Nephron (organoid): ENCODE data around the gene MEIOSIN.

Experiments
- H3K27ac Mint-ChIP-seq, 3 experiments: 2 replicates each; pipeline ENCODE4 v1.8.0; 2020; ENCODE audit warnings: mixed read lengths in 3 of 3, mild to moderate bottlenecking in 2 of 3, moderate library complexity in 1 of 3
- H3K27me3 Mint-ChIP-seq: 2 replicates; pipeline ENCODE4 v1.8.0; 2021; ENCODE audit warnings: low read depth, mild to moderate bottlenecking, moderate library complexity, mixed read lengths
- H3K36me3 Mint-ChIP-seq: 2 replicates; pipeline ENCODE4 v1.8.0; 2020; ENCODE audit warnings: low read depth, mixed read lengths
- H3K4me1 Mint-ChIP-seq: 2 replicates; pipeline ENCODE4 v1.8.0; 2020; ENCODE audit warnings: mixed read lengths
- H3K4me3 Mint-ChIP-seq, 3 experiments: 2 replicates each; pipeline ENCODE4 v1.8.0; 2020; ENCODE audit warnings: mild to moderate bottlenecking in 3 of 3, mixed read lengths in 3 of 3, moderate library complexity in 2 of 3
- H3K9me3 Mint-ChIP-seq: 2 replicates; pipeline ENCODE4 v1.8.0; 2020; ENCODE audit warnings: mixed read lengths
- TF ChIP-seq, protein P1 (sequence below), 3 experiments: fragments of 200-600 bp; sonication (generic); IDR thresholded peaks; one replicate each; pipeline ENCODE4 v1.5.0; 2021; ENCODE audit warnings: antibody characterized with exemption in 3 of 3; ENCODE audit not compliant: unreplicated experiment in 3 of 3

MEIOSIN gene

DNA sequence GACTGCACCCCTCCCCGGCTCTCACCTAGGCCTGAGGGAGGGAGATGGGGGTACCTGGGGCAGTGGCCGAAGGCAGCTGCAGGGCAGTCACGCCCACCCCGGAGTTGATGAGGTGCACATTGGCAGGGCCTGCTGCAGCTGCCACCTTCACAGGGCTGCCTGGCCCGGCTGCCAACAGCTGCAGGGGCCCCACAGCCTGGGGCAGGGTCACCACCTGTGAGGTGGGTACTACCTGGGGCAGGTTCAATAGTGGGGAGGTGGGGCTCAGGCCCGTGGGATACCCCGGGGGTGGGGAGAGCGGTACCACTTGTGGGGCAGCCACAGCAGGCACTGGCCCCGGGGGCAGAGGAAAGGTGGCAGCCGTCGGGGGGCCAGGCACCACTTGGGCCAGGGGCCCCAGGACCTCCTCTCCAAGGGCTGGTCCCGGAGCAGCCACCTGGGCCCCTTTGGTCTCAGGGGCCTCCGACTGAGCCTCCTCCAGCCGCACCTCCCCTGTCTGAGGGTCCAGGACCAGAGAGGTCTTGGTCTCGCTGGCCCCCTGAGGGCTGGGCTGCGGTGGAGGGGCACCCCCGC is 33.1 kb downstream of the MEIOSIN start:
- Mint-ChIP-seq H3K36me3 (no peaks in the 10 kb centered on the region), H3K9me3 (no peaks in the 10 kb centered on the region), H3K27ac (no peak overlapping the region), H3K4me3 (peak overlapping the region; percentile 43 to 98 (median 89)), H3K4me1 (peaks cover 10% of the 10 kb centered on the region), H3K27me3 (peaks cover 4% of the 10 kb centered on the region)
- TF ChIP-seq, protein P1, sequence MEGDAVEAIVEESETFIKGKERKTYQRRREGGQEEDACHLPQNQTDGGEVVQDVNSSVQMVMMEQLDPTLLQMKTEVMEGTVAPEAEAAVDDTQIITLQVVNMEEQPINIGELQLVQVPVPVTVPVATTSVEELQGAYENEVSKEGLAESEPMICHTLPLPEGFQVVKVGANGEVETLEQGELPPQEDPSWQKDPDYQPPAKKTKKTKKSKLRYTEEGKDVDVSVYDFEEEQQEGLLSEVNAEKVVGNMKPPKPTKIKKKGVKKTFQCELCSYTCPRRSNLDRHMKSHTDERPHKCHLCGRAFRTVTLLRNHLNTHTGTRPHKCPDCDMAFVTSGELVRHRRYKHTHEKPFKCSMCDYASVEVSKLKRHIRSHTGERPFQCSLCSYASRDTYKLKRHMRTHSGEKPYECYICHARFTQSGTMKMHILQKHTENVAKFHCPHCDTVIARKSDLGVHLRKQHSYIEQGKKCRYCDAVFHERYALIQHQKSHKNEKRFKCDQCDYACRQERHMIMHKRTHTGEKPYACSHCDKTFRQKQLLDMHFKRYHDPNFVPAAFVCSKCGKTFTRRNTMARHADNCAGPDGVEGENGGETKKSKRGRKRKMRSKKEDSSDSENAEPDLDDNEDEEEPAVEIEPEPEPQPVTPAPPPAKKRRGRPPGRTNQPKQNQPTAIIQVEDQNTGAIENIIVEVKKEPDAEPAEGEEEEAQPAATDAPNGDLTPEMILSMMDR (IDR thresholded peaks at IDR 0.05; ENCODE audit: unreplicated experiment in 3 of 3), result no peak

DNA sequence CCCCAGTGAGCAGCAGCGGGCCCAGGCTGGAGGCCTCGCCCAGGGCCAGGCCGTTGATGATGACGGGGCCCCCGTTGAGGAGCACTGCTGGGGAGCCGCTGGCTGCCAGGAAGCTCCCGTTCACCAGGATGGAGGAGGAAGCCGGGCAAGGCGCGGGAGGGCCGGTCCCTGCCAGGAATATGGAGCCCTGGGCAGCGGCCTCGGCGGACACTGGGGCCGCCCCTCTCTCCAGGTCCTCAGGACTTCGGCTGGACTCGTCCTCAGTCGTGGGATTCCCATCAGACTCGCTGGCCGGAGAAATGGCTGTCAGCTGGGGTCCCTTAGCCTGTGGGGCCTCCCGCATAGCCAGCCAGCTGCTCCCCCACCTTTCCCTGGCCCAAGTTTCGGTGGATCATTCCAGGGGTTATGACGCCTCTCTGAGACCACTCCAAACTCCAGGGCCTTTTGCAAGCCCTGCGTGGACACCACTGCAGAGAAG is 33.7 kb downstream of the MEIOSIN start:
- TF ChIP-seq, protein P1 (IDR thresholded peaks at IDR 0.05; ENCODE audit: unreplicated experiment in 3 of 3), result no peak
- H3K9me3 Mint-ChIP-seq, result no peaks in the 10 kb centered on the region
- peak overlapping the region; percentile 89 to 98 (median 96) for H3K4me3 Mint-ChIP-seq
- peak overlapping the region; percentile 96 to 98 (median 97) for H3K27ac Mint-ChIP-seq
- H3K27me3 Mint-ChIP-seq, result peaks cover 4% of the 10 kb centered on the region
- peaks cover 10% of the 10 kb centered on the region for H3K4me1 Mint-ChIP-seq
- no peaks in the 10 kb centered on the region for H3K36me3 Mint-ChIP-seq

DNA sequence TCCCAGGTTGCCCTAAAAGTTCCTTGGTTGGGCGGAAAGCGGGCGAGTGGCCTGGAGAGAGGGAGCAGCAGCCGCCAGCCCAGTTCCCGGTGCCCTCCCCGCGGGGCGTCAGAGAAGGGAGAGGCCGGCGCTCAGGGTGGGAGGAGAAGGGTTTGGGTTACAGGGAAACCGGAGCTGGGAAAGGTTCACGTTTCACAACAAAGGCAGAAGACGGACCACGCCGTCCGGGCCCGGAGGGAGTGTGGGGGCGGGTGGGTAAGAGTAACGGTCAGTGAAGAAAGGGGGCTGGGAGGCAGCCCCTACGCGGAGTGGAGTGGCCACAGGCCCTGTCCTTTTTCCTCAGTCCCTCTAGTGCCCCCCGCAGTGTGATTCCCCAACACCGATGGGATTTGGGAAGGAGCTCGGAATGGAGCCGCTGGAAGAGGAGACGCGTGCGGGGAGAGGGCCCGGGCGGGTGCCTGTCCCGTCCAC is 34.2 kb downstream of the MEIOSIN start:
- H3K4me3 Mint-ChIP-seq, result peak overlapping the region; percentile 89 to 98 (median 96)

DNA sequence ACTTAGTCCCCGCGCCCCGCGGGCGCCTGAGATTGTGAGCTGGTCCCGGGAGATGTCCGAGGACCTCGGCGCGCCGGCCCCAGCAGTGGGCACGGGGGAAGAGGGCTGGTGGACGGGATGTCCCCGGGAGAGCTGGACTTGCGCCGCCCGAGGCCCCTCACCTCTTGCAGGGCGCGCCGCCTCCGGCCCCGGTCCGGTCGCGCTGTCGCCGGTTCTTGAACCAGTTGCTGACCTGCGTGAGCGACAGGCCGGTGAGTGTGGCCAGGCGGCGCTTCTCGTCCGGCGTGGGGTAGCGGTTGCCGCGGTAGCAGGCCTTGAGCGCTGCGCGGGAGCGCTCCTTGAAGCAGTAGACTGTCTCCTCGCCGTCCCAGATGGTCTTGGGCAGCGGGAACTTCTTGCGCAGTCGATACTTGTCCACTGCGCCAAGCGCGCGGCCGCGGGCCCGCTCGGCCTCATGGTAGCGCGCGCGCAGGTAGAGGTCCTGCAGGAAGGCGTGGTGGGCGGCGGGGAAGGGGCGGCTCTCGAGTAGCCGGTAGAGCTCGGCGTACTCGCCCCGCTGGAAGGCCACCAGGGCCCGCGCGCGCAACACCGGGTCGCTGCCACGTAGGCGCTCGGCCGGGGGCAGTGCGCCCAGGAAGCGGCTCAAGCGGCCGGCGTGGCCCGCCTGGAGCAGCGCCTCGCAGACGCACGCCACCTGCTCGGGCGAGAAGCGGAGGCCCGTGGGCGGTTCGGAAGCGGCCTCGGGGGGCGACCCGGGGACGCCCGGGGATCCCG is 34.8 kb downstream of the MEIOSIN start:
- Mint-ChIP-seq H3K4me1 (peaks cover 18% of the 10 kb centered on the region), H3K9me3 (no peaks in the 10 kb centered on the region), H3K36me3 (peaks cover 7% of the 10 kb centered on the region), H3K27ac (peak overlapping the region; percentile 91 to 99 (median 96)), H3K4me3 (peak overlapping the region; percentile 89 to 98 (median 96)), H3K27me3 (no peaks in the 10 kb centered on the region)
- TF ChIP-seq, protein P1 (IDR thresholded peaks at IDR 0.05; ENCODE audit: unreplicated experiment in 3 of 3), result no peak

More for the DNA sequence above, 34.2 kb downstream of the MEIOSIN start:
- H3K27me3 Mint-ChIP-seq, result no peaks in the 10 kb centered on the region
- H3K36me3 Mint-ChIP-seq, result peaks cover 5% of the 10 kb centered on the region
- H3K27ac Mint-ChIP-seq, result peak overlapping the region; percentile 96 to 98 (median 97)
- H3K9me3 Mint-ChIP-seq, result no peaks in the 10 kb centered on the region
- H3K4me1 Mint-ChIP-seq, result peaks cover 15% of the 10 kb centered on the region
- TF ChIP-seq, protein P1 (IDR thresholded peaks at IDR 0.05; ENCODE audit: unreplicated experiment in 3 of 3), result no peak

DNA sequence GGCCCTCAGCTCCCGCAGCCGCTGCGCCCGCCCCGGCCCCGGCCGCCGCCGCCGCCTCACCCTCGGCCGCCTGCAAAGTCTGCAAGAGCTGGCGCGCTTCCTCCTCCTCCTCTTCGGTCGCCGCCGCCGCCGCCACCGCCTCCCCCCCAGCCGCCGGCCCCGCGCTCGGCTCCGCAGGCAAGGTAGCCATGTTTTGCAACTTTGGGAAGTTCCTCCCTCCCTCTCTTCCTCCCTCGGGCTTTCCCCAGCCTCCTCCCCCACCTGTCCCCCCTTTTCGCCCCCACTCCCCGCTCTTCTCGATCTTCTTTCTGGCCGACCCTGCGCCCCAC is 35.4 kb downstream of the MEIOSIN start:
- peak overlapping the region; percentile 97 to 99 (median 99) for H3K27ac Mint-ChIP-seq
- no peaks in the 10 kb centered on the region for H3K9me3 Mint-ChIP-seq
- H3K4me3 Mint-ChIP-seq, result peak overlapping the region; percentile 95 to 100 (median 98)
- H3K27me3 Mint-ChIP-seq, result no peaks in the 10 kb centered on the region
- peaks cover 23% of the 10 kb centered on the region for H3K4me1 Mint-ChIP-seq
- H3K36me3 Mint-ChIP-seq, result peaks cover 11% of the 10 kb centered on the region
- TF ChIP-seq, protein P1 (IDR thresholded peaks at IDR 0.05; ENCODE audit: unreplicated experiment in 3 of 3), result no peak
